HG03159 (cell line): ENCODE data around the gene HMG20B.

ENCODE experiments used
- ATAC-seq: cut with Tn5 transposase; IDR thresholded peaks from one replicate; pipeline ENCODE4 v1.9.1; 2021; ENCODE audit warnings: mild to moderate bottlenecking, moderate library complexity; ENCODE audit not compliant: unreplicated experiment

Gene HMG20B

GRCh38 chr19:3618144-3618810, 45.5 kb downstream of the HMG20B start:
- ATAC-seq = no peak

DNA sequence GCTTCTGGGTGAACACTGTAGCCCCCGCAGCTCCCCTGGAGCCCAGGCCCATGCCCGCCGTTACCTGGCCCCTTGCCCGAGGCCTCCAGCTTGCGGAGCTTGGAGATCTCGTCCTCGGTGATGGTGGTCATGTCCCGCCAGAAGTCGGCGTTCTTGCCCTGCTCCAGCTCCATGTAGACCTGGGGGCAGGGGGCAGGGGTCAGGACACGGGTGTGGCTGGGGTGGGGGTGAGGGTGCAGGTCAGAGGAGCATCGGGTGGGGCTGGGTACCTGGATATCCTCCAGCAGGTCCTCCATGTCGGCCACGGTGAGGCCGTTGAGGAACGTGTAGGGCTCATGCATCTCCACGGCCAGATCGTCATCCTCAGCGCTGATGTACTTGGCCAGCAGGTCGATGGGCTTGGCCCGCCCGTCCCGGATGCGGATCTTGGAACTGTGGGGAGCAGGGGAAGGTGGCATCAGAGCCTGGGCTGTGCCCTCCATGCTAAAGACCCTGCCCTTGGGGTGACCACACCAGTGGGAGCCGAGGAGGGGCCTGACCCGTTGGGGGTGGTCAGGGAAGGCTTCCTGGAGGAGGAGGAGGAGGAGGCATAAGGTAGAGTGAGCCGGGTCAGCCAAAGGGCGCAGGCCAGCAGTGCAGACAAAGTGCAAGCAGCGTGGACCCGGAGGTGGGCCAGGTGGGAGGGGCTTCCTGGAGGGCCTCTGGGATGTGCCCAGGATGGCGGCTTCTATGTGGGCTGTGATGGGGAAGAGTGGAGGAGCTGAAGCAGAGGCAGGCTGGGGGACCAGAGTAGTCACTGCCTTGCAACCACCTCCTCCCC, 46.3 kb downstream of the HMG20B start:
- ATAC-seq = no peak

- ATAC-seq = no peak
These were observed 46.9 kb downstream of the HMG20B start for GRCh38 chr19:3619631-3620012.

DNA sequence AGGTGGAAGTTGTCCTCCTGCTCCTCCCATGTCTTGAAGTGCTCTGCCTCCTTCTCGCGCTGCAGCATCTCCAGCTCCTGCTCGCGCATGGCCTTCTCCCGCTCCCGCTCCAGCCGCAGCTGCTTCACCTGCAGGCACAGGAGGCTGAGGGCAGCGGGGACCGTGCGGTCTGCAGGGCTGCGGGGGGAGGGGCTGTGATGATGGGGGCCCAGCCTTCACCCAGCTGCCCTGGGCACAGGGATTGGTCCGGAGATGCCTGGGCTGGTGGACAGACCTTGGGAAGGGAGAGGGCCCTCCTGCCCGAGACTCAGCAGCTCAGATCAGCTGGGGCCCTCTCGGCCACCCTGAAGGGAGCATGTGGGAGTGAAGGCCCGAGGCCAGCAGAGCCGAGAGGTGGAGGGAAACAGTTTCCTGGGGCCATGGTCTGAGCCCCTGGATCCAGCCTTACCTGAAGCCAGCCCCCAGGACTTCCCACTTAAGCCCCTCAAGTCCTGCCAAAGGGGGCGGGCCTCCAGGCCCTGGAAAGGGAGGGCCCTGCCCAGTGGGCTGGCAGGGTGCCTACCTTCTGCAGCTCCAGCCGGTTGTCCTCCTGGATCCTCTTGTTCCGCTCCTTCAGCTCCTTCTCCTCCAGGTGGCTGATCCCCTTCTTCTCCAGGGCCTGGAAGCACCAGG, 47.5 kb downstream of the HMG20B start:
- ATAC-seq = no peak

- ATAC-seq = no peak
These were observed 48.2 kb downstream of the HMG20B start for GRCh38 chr19:3620817-3621547.

DNA sequence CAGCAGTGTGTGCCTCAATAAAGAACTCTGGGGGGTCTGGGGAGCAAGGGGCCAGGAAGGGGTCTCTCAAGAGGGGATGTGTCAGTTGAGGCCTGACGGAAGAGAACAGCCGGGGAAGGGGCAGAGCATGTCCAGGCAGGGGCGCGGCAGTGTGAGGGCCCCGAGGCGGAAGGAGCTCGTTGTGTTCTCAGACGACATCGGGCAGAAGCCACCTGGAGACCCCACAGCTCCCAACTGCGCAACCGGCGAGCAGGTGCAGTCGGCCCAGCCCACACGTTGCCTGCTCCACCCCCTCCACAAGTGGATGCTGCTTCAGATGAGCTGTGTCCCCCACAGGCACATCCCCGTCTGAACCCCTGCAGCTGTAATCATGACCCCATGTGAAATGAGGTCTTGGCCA, 48.9 kb downstream of the HMG20B start:
- no peak for ATAC-seq

DNA sequence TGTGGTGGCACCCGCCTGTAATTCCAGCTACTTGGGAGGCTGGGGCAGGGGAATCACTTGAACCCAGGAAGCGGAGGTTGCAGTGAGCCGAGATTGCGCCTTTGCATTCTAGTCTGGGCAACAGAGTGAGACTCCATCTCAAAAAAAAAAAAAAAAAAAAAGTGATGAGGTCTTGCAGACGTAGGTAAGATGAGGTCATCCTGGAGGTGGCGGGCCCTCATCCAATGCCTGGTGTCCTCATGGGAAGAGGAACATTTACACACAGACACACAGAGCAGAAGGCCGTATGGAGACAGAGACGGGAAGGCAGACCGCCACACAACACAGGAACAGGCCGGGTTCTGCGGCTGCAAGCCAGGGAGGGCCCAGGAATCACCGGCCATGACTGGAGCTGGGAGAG, 49.5 kb downstream of the HMG20B start:
- ATAC-seq = no peak

DNA sequence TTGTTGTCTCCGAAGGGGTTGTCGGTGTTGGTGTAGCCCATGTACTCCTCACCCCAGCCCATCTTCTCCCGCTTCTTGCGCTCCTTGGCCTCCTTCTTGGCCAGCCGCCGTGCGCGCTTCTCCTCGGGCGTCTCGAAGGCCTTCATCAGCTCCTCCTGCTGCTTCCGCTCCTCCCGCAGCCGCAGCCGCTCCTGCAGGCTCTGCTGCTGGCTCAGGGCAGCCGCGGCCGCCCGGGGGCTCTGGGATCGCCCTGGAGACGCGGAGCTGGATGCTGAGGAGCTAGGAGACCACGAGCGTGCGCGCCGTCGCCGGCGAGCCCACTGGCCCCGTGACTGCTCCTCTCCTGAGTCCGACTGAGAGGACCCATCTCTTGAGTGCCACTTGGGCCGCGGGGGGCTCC, 51.0 kb downstream of the HMG20B start:
- no peak for ATAC-seq

GRCh38 chr19:3625996-3626472, 53.3 kb downstream of the HMG20B start:
- peak; percentile 24 for ATAC-seq

DNA sequence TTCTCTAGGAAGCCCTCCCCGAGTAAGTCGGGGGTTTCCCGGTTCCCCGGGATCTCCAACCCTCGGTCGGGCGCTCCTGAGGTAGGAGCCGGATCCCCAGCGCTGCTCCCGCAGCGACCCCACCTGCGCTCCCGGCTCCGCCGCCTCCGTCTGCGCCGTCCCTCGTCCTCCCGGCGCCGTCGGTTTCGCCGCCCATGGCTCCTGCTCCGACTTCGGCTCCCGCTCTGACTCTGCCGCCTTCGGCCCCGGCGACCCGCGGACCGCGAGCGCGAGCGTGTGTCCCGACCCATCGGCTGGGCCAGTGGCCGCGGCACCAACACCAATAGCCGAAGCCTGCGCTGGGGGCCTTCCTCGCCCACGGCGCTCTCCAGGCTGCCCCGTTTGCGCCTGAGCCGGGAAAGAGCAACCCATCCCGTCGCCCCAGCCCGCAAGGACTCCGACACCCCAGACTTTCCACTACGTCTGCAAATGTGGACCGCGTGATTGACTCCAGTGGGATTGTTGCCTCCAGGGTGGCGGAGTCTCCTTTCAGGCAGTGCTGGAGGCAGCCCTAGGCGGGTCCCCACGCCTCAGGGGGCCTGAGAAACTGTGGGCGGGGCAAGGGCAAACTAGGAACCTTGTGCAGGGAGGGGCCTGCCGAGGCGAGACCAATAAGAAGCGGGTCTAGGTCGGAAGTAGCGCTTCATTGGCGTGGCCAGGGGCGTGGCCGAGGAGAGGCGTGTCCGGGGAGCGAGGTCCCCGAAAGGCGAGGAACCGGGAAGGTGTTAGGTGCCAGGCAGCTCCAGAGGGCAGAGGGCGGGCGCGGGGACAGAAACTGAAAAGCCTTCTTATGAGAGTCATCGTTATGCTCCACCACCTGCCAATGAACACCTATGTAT, 54.0 kb downstream of the HMG20B start, which contains the start of gene CACTIN:
CACTIN (minus strand) TSS at position 318 of the 878 bp plus-strand sequence; CDS start at position 290, 28 bp downstream.
- ATAC-seq = peak; percentile 84

DNA sequence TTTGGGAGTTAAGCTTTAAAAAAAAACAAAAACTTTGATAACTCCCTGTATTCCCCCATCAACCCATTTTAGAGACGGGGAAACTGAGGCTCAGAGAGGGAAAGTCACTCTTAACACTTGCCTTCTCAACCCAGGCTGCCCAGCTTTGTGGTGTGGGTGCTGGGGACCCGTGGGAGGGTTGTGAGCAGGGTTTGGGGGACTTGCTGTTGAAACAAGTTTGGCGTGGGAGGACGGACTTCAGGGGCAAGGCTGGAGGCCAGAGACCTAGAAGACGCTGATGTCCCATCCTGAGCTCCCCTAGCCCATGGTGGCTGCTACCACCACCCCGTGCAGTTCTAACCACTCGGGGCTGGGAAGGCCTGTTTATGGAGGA, 54.6 kb downstream of the HMG20B start:
- no peak for ATAC-seq
